ENCODE results near the gene CAPN2. TPM values are rescaled to one million over a fixed set of nuclear protein-coding genes. Genes with fewer than 3 reads are reported as not detected.

Gene CAPN2
- total RNA-seq, 2 experiments from 2014 or later = 31.1 to 33.1 TPM

DNA sequence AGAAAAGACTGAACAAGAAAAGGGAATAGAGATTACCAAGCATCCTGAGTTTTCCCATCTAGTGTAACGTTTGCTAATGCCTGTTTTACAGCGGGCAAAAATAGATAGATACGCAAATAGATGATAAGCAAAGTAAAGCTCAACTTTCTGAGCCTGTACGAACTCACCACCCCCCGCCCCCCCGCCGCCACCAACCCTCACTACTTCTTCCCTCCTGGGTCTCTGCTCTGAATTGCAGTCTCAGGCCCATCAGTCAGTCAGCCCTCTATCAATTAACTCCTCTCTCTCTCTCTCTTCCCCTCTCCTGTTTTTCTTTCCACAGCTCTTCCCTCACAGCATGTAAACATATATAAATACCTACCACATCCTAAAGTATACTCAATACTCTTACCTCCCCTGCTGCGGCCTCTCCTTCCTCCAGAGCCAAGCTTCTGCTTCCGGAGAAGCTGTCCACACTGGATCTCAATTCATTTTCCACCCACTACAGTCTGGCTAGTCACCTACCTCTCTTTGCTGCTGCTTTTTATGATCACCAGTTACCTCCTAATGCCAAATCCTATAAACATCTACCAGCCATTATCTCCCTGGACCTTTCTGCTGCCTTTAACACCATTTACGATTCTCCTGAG is 64.6 kb downstream of the CAPN2 start:
- Mint-ChIP-seq H3K27me3 (no peaks in the 10 kb centered on the region), H3K27ac (peak overlapping the region; percentile 32), H3K4me1 (peaks cover 41% of the 10 kb centered on the region), H3K4me3 (no peak overlapping the region), H3K36me3 (ENCODE audit: low read depth) (peaks cover 54% of the 10 kb centered on the region), H3K9me3 (ENCODE audit: low read depth) (no peaks in the 10 kb centered on the region)
- CTCF ChIA-PET = interaction anchor here (0.5 to 1.3 kb wide), 3 partner anchors 35 to 1749 kb away, joined by 3 to 5 read pairs (median 4); no protein-coding TSS in a partner anchor
- DNase-seq (no peak), ATAC-seq (no peak)
- intact Hi-C loops (cut with DNase I, micrococcal nuclease) = no loop called here
- POLR2A ChIA-PET = no interaction called here

DNA sequence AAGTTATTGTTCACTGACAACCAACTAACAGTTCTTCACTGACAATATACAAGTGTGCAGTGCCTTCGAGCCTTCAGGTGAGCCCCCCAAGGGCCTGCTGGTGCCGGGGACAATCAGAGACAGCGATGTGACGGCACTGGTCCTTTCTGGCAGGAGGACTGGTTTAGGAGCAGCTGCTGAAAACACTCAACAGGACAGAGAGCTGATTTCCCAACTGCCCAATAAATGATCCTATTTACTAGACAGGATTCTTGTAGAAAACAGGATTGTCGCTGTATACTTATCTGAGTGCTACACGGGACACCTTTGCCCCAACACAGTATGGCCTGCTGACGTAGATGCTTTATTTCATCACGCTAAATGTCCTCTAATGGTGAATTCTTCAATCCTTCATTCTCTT is 68.0 kb downstream of the CAPN2 start:
- no peak overlapping the region for H3K27ac Mint-ChIP-seq
- no peak overlapping the region for H3K4me3 Mint-ChIP-seq
- no peaks in the 10 kb centered on the region for H3K27me3 Mint-ChIP-seq
- H3K4me1 Mint-ChIP-seq = peaks cover 21% of the 10 kb centered on the region
- CTCF ChIA-PET = interaction anchor here (1.0 to 1.6 kb wide), 3 partner anchors 17 to 82 kb away, joined by 3 to 4 read pairs (median 4); no protein-coding TSS in a partner anchor
- no peak for DNase-seq
- ATAC-seq = no peak
- H3K9me3 Mint-ChIP-seq (ENCODE audit: low read depth) = no peaks in the 10 kb centered on the region
- intact Hi-C loops (cut with DNase I, micrococcal nuclease) = no loop called here
- POLR2A ChIA-PET = no interaction called here
- H3K36me3 Mint-ChIP-seq (ENCODE audit: low read depth) = peaks cover 45% of the 10 kb centered on the region

DNA sequence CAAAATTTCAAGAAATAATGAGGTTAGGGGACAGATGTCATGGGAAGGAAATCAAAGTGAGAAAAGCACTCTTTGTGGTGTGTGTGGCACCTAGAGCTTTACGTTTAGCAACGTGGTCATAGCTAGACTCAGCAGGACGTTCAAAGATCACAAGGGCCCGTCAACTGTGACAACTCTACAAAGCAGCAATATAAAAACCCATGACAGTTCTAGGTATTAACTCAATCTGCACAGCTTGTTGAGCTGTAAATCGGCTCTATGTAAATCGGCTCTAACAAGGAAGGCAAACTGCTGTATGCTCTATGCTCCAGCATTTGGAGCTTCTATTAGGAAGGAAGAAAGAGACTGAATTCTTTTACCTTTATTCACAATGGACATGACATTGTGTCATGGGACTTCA is 68.6 kb downstream of the CAPN2 start:
- no peak for DNase-seq
- H3K4me1 Mint-ChIP-seq = peaks cover 15% of the 10 kb centered on the region
- ChIA-PET CTCF (interaction anchor here (0.6 to 1.6 kb wide), 5 partner anchors 16 to 415 kb away, joined by 3 to 4 read pairs (median 4); no protein-coding TSS in a partner anchor), POLR2A (no interaction called here)
- ATAC-seq = no peak
- no peaks in the 10 kb centered on the region for H3K9me3 Mint-ChIP-seq (ENCODE audit: low read depth)
- no peak overlapping the region for H3K4me3 Mint-ChIP-seq
- no peaks in the 10 kb centered on the region for H3K27me3 Mint-ChIP-seq
- intact Hi-C loops (cut with DNase I, micrococcal nuclease) = no loop called here
- H3K27ac Mint-ChIP-seq = peak overlapping the region; percentile 32
- peaks cover 48% of the 10 kb centered on the region for H3K36me3 Mint-ChIP-seq (ENCODE audit: low read depth)

DNA sequence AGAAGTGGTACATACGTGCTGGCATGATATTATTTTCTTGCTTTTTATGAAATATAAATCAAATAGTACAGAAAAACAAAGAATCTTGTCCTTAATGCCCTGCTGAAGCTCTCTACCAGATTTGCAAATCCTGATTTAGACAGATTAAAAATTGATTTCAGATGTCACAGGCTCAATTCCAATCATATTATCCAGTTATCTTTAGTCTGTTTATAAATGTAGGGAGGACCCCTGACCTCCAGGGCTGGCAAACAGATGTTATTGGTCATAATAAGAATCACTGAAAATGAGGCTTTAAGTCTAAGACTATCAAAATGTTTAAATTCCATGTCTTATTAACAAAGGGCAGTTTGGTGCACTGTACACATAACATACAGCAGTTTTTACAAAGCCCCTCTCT is 71.3 kb downstream of the CAPN2 start:
- Mint-ChIP-seq H3K27ac (no peak overlapping the region), H3K4me1 (no peaks in the 10 kb centered on the region), H3K27me3 (no peaks in the 10 kb centered on the region), H3K9me3 (ENCODE audit: low read depth) (no peaks in the 10 kb centered on the region), H3K36me3 (ENCODE audit: low read depth) (peaks cover 36% of the 10 kb centered on the region), H3K4me3 (no peak overlapping the region)
- intact Hi-C loops (cut with DNase I, micrococcal nuclease) = no loop called here
- no peak for ATAC-seq
- no peak for DNase-seq
- POLR2A ChIA-PET = no interaction called here
- CTCF ChIA-PET = interaction anchor here (0.6 to 1.4 kb wide), 3 partner anchors 9 to 41 kb away, joined by 3 to 4 read pairs (median 3); no protein-coding TSS in a partner anchor

DNA sequence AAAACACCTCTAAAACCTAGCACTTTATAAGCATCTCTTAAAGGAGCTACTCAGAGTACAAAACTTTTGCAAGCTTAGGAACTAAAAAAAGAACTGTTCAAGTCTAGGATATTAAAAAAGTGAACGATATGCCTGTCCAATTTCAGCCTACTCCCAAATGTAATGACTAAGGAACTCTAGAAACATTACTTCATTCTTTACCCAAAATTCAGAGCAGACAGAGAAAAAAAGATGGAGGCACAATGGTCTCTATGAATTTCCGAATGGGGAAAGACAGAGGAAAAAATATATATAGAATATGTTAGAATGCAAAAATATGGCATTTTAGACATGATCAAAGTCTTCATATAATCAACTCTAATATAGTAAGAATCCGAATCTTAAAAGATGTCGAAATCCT is 72.2 kb downstream of the CAPN2 start:
- H3K4me1 Mint-ChIP-seq = no peaks in the 10 kb centered on the region
- CTCF ChIA-PET = interaction anchor here (0.9 to 1.4 kb wide), 3 partner anchors 12 to 40 kb away, joined by 3 to 5 read pairs (median 4); no protein-coding TSS in a partner anchor
- peaks cover 31% of the 10 kb centered on the region for H3K36me3 Mint-ChIP-seq (ENCODE audit: low read depth)
- no peaks in the 10 kb centered on the region for H3K9me3 Mint-ChIP-seq (ENCODE audit: low read depth)
- POLR2A ChIA-PET = no interaction called here
- no peak for DNase-seq
- H3K27ac Mint-ChIP-seq = no peak overlapping the region
- intact Hi-C loops (cut with DNase I, micrococcal nuclease) = no loop called here
- H3K4me3 Mint-ChIP-seq = no peak overlapping the region
- H3K27me3 Mint-ChIP-seq = no peaks in the 10 kb centered on the region
- no peak for ATAC-seq

DNA sequence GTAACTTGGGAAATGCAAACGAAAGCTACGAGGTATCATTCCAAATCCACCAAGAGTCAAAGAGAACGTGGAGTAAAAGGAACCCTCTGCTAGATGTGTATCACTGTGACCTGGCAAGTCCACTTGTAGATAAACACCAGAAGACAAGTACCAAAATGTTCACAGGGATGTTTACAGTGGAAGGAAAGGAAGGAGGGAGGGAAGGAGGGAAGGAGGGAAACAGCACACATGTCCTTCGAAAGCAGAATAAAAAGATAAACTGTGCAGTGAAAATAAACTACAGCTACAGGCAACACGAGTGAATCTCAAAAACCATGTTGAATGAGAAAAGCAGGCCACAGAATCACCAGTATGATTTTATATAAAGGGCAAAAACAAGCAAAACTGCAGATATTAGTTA is 73.5 kb downstream of the CAPN2 start:
- Mint-ChIP-seq H3K27ac (peak overlapping the region; percentile 56), H3K4me1 (no peaks in the 10 kb centered on the region), H3K36me3 (ENCODE audit: low read depth) (peaks cover 27% of the 10 kb centered on the region), H3K9me3 (ENCODE audit: low read depth) (no peaks in the 10 kb centered on the region), H3K27me3 (no peaks in the 10 kb centered on the region), H3K4me3 (no peak overlapping the region)
- ATAC-seq (no peak), DNase-seq (no peak)
- intact Hi-C loops (cut with DNase I, micrococcal nuclease) = no loop called here
- CTCF ChIA-PET = no interaction called here
- POLR2A ChIA-PET = no interaction called here

DNA sequence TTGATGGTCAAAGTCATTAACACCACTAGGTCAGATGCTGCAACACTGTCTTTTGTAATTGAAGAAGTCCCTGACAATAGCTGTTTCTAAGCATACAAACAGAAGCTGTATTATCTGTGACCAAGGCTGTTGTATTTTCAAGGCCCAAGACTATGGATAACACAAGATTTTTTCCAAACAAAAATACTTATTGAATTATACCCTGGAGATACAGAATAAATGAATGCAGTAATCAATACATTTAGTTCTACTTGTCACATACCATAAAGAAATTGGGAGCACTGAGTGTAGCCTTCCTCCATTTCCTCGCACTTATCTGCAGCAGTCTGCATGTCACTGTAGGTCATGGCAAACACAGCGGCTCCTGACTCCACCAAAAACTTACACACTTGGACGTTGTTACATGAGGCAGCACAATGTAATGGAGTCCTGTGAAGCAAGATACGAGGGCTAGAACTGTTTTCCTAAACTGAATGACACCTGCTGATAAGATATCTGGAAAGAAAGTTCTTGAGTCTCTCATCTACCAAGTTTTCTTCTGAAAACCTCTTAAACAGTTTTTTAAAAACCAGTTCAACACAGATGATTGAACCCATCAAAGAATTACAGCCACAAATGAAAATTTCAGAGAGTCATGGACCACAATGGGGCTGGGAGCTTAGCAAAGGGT is 76.5 kb downstream of the CAPN2 start:
- Mint-ChIP-seq H3K4me3 (no peak overlapping the region), H3K27me3 (no peaks in the 10 kb centered on the region), H3K36me3 (ENCODE audit: low read depth) (peaks cover 31% of the 10 kb centered on the region), H3K9me3 (ENCODE audit: low read depth) (no peaks in the 10 kb centered on the region), H3K4me1 (no peaks in the 10 kb centered on the region), H3K27ac (no peak overlapping the region)
- intact Hi-C loops (cut with DNase I, micrococcal nuclease) = no loop called here
- ChIA-PET POLR2A (no interaction called here), CTCF (interaction anchor here (1.6 kb wide), 1 partner anchor 15 kb away, joined by 5 read pairs; no protein-coding TSS in a partner anchor)
- ATAC-seq (no peak), DNase-seq (no peak)

DNA sequence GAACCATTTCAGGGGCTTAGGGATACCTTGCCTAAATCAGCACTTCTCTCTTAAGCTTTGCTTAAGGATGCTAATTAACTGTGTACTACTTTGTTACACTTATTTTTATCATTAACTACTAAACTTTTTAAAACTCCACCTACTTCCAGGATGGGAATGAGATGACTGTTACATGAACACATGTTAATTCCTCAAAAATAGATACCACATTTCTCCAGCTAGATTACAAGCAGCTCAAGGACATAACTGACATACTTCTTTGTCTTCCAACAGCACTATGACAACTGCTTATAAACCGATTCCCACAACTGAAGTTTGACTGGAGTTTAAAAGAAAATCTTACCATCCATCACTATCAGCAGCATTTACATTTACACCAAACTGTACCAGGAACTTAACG is 79.7 kb downstream of the CAPN2 start:
- H3K9me3 Mint-ChIP-seq (ENCODE audit: low read depth) = no peaks in the 10 kb centered on the region
- CTCF ChIA-PET = interaction anchor here (1.0 to 1.3 kb wide), 2 partner anchors 41 to 54 kb away, joined by 3 to 4 read pairs; partner anchors contain the start of gene TP53BP2
- no peaks in the 10 kb centered on the region for H3K4me1 Mint-ChIP-seq
- POLR2A ChIA-PET = no interaction called here
- DNase-seq = no peak
- H3K36me3 Mint-ChIP-seq (ENCODE audit: low read depth) = peaks cover 30% of the 10 kb centered on the region
- H3K4me3 Mint-ChIP-seq = no peak overlapping the region
- H3K27me3 Mint-ChIP-seq = no peaks in the 10 kb centered on the region
- H3K27ac Mint-ChIP-seq = no peak overlapping the region
- no peak for ATAC-seq
- intact Hi-C loops (cut with DNase I, micrococcal nuclease) = no loop called here

DNA sequence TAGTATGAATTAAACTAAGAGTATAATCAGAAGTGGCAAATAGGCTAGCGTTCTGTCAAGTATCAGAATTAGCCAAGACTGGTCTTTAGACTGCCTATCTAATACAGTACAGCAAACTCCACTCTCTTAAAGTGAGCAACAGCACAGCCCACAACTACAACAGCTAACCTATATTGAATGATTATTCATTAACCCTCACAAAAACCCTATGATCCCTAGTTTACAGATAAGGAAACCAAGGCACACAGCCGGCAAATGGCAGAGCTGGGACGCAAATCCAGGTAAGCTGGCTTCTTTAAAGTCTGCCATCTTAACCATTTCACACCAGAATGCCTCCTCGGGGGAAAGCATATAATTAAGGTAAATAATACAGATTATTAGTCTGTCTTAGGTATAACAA is 81.4 kb downstream of the CAPN2 start:
- Mint-ChIP-seq H3K36me3 (ENCODE audit: low read depth) (peaks cover 31% of the 10 kb centered on the region), H3K4me1 (no peaks in the 10 kb centered on the region), H3K27me3 (no peaks in the 10 kb centered on the region), H3K4me3 (no peak overlapping the region), H3K9me3 (ENCODE audit: low read depth) (no peaks in the 10 kb centered on the region), H3K27ac (no peak overlapping the region)
- ChIA-PET POLR2A (no interaction called here), CTCF (no interaction called here)
- ATAC-seq (no peak), DNase-seq (no peak)
- intact Hi-C loops (cut with DNase I, micrococcal nuclease) = no loop called here

DNA sequence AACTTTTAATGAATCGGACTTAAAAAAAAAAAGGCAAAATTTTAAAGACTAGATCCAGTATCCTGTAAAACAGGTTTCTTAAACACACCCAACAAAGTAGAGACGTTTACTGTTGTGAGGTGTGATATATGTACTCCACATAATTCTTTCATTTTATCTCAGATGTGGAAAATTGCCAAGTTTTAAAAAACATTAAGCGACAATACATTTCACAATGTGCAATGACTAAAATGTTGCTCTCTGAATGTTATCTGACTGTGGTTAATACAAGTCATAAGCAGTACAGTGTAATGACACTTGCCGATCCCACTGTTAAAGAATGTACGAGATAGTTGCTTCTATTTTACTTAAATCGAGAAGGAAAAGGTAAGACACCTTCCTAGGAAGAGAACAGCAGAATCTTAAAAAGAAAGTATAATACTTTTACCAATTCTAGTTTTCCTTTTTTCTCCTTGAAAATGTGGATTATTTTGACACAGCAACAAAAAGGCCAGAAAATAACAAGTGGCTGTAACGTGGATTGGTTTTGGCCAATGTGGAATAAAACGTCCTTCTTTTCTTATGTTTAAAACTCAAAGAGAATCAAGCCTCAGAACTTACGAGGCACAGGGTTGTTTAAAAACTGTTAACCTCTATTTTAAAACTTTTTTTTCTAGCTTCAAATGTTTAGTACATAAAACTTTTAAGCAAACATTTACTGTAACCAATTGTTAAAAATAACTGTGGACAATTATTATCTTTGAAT is 82.0 kb downstream of the CAPN2 start:
- no peak for DNase-seq
- Mint-ChIP-seq H3K27me3 (no peaks in the 10 kb centered on the region), H3K36me3 (ENCODE audit: low read depth) (peaks cover 32% of the 10 kb centered on the region), H3K4me1 (no peaks in the 10 kb centered on the region), H3K27ac (no peak overlapping the region), H3K4me3 (no peak overlapping the region), H3K9me3 (ENCODE audit: low read depth) (no peaks in the 10 kb centered on the region)
- CTCF ChIA-PET = interaction anchor here (0.7 kb wide), 1 partner anchor 45 kb away, joined by 3 read pairs; no protein-coding TSS in a partner anchor
- no peak for ATAC-seq
- POLR2A ChIA-PET = no interaction called here
- intact Hi-C loops (cut with DNase I, micrococcal nuclease) = no loop called here

DNA sequence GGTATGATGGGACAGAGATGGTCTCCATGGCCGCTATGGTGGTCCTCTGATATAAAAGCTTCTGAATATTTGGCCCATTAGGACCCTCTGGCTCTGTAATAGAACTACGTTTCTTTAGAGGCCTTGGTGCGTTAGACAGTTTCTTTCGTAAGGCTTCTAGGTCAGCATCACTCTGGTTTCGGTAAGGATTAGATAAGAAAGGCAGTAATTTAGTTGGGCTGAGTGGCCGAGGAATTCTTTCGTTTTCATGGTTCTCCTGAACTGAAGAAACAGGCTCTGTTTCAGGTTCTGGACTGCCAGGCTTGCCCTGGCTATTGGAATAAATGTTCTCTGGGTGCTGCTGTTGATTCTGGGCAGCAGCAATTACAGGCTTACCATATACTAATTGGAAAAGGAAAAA is 83.9 kb downstream of the CAPN2 start:
- Mint-ChIP-seq H3K27ac (no peak overlapping the region), H3K9me3 (ENCODE audit: low read depth) (no peaks in the 10 kb centered on the region), H3K27me3 (no peaks in the 10 kb centered on the region), H3K4me3 (no peak overlapping the region), H3K4me1 (no peaks in the 10 kb centered on the region), H3K36me3 (ENCODE audit: low read depth) (peaks cover 47% of the 10 kb centered on the region)
- DNase-seq = no peak
- ATAC-seq = no peak
- CTCF ChIA-PET = interaction anchor here (1.0 kb wide), 1 partner anchor 15 kb away, joined by 4 read pairs; no protein-coding TSS in a partner anchor
- intact Hi-C loops (cut with DNase I, micrococcal nuclease) = no loop called here
- POLR2A ChIA-PET = no interaction called here

Data from activated CD4-positive, alpha-beta T cell treated with anti-CD3 and anti-CD28 coated beads for 36 hours (primary cell).